ENCODE results near the gene APBA2.

The APBA2 gene

DNA sequence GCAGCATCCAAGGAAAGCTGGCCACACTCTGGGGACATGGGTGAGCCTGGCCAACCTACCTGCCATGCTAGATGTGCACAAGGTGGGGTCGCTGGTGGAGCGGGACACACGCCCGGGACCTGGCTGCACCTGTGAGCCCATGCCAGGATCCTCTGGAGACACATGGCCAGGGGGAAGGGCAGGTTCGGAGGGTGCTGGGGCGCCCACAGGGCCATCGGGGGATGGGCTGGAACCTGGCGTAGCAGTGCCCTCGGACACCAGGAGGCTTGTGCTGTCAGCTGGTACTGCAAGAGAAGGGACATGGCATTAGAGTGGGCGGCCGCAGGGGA, 240.4 kb downstream of the APBA2 start:
- Histone ChIP-seq H3K4me3 (ENCODE audit: low read depth, low read length) (no peak overlapping the region), H3K4me1 (ENCODE audit: control insufficient read depth, insufficient read depth, low read length) (no peaks in the 10 kb centered on the region), H3K27me3 (ENCODE audit: control insufficient read depth, insufficient read depth, low read length) (no peaks in the 10 kb centered on the region), H3K36me3 (ENCODE audit: control insufficient read depth, insufficient read depth, low read length) (no peaks in the 10 kb centered on the region), H3K9me3 (ENCODE audit: control insufficient read depth, insufficient read depth, low read length) (no peaks in the 10 kb centered on the region), H3K9ac (ENCODE audit: low read depth, low read length) (no peak overlapping the region)

DNA sequence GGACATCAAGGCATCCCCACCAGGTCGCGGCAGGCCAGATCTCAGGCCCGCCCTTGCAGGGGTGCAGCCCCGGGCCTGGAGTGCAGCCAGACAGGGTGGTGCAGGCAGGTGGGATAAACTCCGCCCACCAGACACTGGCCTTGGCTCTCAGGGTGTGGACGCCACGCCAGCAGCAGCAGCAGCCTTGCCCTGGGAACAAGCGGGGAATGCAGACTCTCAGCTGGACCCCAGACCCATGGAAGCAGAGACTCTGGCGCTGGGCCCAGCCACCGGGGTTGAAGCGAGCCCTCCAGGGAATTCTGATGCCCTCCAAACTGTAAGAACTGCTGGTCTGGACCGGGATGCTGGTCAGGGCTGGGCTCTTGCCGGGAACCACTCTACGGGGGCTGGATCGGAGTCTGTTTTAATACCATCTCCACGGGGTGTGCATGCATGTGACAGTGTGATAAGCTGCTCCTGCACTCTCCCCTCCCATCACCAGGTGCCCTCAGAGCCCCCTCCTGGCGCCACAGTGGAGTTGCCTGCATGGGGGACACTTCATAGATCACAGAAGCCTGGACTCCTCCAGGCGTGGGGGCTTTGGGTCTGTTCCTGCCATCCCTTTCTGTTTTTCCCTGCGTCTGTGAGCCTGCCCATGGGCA, 241.2 kb downstream of the APBA2 start:
- no peak overlapping the region for H3K4me3 ChIP-seq (ENCODE audit: low read depth, low read length)
- no peaks in the 10 kb centered on the region for H3K4me1 ChIP-seq (ENCODE audit: control insufficient read depth, insufficient read depth, low read length)
- H3K36me3 ChIP-seq (ENCODE audit: control insufficient read depth, insufficient read depth, low read length) = no peaks in the 10 kb centered on the region
- no peaks in the 10 kb centered on the region for H3K9me3 ChIP-seq (ENCODE audit: control insufficient read depth, insufficient read depth, low read length)
- H3K27me3 ChIP-seq (ENCODE audit: control insufficient read depth, insufficient read depth, low read length) = no peaks in the 10 kb centered on the region
- H3K9ac ChIP-seq (ENCODE audit: low read depth, low read length) = no peak overlapping the region

DNA sequence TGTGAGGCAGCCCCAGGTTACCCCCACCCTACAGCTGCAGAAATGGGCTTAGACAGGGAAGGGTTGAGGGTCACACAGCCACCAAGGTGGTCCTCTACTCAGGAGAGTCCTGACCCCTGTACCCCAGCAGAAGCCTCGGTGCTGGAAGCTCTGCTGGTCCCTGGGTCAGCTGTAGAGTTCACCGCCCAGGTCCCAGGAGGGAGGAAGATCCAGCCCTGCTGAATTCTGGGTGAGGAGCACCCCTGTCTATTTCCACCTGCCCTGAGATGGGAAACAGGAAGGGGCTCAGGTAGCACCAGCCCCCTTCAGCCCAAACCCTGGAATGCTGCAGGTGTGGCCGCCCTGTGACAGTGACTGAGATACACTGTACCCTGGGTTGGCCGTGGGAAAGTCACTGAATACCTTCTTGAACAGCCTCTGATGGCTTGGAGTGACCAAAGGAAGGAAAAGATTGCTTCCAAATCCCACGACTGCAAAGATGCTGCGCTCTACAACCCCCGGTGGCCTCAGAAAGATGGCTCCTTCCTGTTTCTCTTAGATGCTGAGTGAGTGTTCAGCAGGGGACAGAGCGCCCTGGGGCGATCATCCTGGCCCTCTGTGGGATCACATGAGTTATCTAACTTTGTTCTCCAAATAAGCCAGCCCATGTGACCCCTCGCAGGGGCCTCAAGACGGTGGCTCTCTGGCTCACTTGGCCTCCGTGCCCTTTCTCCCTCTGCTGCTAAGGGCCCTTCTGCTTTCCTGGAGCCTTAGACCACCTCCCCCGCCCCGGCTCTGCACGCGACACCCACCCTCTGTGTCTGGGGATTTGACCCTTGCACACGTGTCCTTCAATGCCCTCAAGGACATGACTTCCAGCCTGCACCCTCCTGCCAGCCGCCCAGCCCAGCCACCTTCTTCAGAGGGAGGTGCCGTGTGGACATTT, 242.0 kb downstream of the APBA2 start:
- Histone ChIP-seq H3K4me3 (ENCODE audit: low read depth, low read length) (no peak overlapping the region), H3K27me3 (ENCODE audit: control insufficient read depth, insufficient read depth, low read length) (no peaks in the 10 kb centered on the region), H3K4me1 (ENCODE audit: control insufficient read depth, insufficient read depth, low read length) (no peaks in the 10 kb centered on the region), H3K36me3 (ENCODE audit: control insufficient read depth, insufficient read depth, low read length) (no peaks in the 10 kb centered on the region), H3K9ac (ENCODE audit: low read depth, low read length) (no peak overlapping the region), H3K9me3 (ENCODE audit: control insufficient read depth, insufficient read depth, low read length) (no peaks in the 10 kb centered on the region)

DNA sequence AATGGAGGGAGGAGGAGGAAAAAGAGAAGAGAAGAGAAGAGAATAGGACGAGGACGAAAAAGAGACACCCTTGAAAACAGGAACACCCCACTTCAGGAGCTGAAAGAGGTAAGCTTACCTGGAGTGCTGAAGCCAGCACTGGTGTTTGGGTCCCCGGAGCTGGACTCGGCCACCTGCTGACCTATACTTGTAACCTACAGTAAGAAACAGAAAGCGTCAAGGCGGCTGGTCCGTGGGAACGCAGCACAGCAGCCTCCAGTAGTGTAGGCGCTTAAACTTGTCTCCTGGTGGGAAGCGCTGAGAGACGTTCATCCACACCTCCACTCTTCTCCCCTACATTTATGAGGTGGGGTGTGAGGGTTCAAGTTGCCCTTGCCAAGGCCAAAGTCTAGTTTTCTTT, 242.9 kb downstream of the APBA2 start:
- Histone ChIP-seq H3K9me3 (ENCODE audit: control insufficient read depth, insufficient read depth, low read length) (no peaks in the 10 kb centered on the region), H3K4me3 (ENCODE audit: low read depth, low read length) (no peak overlapping the region)

DNA sequence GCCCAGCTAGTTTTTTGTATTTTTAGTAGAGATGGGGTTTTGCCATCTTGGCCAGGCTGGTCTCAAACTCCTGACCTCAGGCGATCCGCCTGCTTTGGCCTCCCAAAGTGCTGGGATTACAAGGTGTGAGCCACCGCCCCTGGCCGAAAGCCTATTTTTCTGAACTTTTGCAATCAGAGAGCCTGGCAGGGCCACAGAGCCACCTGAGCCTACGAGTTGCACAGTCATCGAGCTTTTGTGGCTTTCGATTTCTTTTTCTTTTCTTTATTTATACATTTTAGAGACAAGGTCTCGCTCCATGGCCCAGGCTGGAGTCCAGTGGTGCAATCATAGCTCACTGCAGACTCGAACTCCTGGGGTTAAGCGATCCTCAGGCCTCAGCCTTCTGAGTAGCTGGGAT, 243.4 kb downstream of the APBA2 start:
- no peaks in the 10 kb centered on the region for H3K36me3 ChIP-seq (ENCODE audit: control insufficient read depth, insufficient read depth, low read length)
- H3K27me3 ChIP-seq (ENCODE audit: control insufficient read depth, insufficient read depth, low read length) = no peaks in the 10 kb centered on the region
- no peaks in the 10 kb centered on the region for H3K9me3 ChIP-seq (ENCODE audit: control insufficient read depth, insufficient read depth, low read length)
- no peak overlapping the region for H3K4me3 ChIP-seq (ENCODE audit: low read depth, low read length)
- H3K4me1 ChIP-seq (ENCODE audit: control insufficient read depth, insufficient read depth, low read length) = no peaks in the 10 kb centered on the region
- no peak overlapping the region for H3K9ac ChIP-seq (ENCODE audit: low read depth, low read length)

More for the DNA sequence above, 242.9 kb downstream of the APBA2 start:
- H3K36me3 ChIP-seq (ENCODE audit: control insufficient read depth, insufficient read depth, low read length) = no peaks in the 10 kb centered on the region
- H3K9ac ChIP-seq (ENCODE audit: low read depth, low read length) = no peak overlapping the region
- H3K27me3 ChIP-seq (ENCODE audit: control insufficient read depth, insufficient read depth, low read length) = no peaks in the 10 kb centered on the region
- no peaks in the 10 kb centered on the region for H3K4me1 ChIP-seq (ENCODE audit: control insufficient read depth, insufficient read depth, low read length)

DNA sequence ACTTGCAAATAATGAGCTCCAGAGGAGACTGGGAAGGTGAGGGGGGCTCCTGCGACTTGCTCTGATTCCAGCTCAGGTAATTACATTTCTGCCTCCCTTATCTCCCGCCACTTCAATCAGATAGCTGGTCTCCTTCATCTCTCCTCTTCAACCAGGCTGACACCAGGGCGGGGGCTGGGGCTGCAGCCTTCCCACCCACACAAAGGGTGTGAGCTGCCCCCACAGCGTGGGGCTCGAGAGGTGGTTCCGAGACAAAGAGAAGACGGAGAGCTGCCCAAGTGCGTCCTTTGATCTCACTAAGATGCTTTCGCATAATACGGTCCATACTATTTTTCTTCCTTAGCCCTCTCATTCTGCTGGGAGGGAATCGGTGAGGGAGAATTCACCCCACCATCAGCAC, 244.2 kb downstream of the APBA2 start:
- Histone ChIP-seq H3K36me3 (ENCODE audit: control insufficient read depth, insufficient read depth, low read length) (no peaks in the 10 kb centered on the region), H3K9me3 (ENCODE audit: control insufficient read depth, insufficient read depth, low read length) (no peaks in the 10 kb centered on the region), H3K4me1 (ENCODE audit: control insufficient read depth, insufficient read depth, low read length) (no peaks in the 10 kb centered on the region), H3K9ac (ENCODE audit: low read depth, low read length) (no peak overlapping the region), H3K4me3 (ENCODE audit: low read depth, low read length) (no peak overlapping the region), H3K27me3 (ENCODE audit: control insufficient read depth, insufficient read depth, low read length) (no peaks in the 10 kb centered on the region)

DNA sequence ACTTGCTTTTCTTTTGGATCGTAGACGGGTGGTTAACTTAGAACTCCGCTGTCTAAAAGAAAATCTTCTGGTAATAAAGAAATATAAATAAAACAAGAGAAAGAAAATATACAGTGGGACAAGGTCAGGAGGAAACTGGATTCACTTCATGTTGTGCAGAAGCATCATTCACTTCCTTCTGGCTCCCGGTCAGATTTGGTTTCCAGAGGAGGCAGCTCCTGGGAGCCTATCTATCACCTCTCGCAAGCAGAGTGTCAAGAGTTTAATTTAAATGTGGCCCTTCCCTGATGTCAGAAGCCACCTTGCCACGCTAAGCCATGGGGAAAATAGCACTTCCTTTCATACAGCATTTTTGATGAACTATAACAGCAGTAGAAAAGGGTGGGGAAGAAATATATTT, 244.7 kb downstream of the APBA2 start:
- H3K27me3 ChIP-seq (ENCODE audit: control insufficient read depth, insufficient read depth, low read length) = no peaks in the 10 kb centered on the region

DNA sequence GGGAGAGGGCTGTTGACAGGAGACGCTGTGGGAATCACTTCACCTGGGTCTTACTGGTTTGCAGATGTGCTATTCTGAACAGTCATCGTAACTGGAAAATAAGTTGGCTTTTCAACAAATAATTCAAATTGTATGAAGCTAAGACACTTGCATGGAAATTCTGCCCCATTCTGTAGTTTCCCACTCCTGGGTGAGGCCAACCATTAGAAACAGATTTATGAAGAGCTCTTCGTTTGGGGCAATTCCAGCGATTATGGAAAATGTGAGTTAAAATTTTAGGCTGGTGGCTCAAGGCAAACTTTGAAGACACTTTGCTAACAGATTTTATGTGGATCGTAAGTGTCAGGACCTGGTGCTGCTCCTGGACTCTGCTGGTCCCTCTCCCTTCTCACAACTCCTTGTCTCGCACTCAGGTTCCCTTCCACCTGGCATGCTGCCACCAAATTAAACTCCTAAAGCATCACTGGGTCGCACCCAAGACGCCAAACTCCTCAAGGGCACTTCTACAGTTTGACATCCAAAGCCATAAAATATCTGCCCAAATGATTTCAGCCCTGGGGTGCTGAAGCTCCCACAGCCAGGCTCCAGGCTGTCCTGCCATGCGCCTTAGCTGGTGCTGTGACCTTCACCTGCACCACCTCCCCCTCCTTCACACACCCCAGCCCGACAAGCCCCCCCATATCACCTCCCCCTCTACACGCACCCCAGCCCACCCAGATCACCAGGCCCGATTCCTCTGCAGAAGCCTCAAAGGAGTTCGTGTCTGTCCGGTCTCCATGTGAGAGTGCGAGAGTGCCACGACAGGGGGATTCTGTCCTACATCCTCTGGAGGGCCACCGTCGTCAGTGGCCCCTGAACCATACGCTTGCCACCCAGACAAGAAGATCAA, 245.4 kb downstream of the APBA2 start:
- Histone ChIP-seq H3K4me3 (ENCODE audit: low read depth, low read length) (no peak overlapping the region), H3K36me3 (ENCODE audit: control insufficient read depth, insufficient read depth, low read length) (no peaks in the 10 kb centered on the region), H3K4me1 (ENCODE audit: control insufficient read depth, insufficient read depth, low read length) (no peaks in the 10 kb centered on the region), H3K27me3 (ENCODE audit: control insufficient read depth, insufficient read depth, low read length) (no peaks in the 10 kb centered on the region), H3K9ac (ENCODE audit: low read depth, low read length) (no peak overlapping the region), H3K9me3 (ENCODE audit: control insufficient read depth, insufficient read depth, low read length) (no peaks in the 10 kb centered on the region)

More for the DNA sequence above, 244.7 kb downstream of the APBA2 start:
- Histone ChIP-seq H3K9ac (ENCODE audit: low read depth, low read length) (no peak overlapping the region), H3K4me3 (ENCODE audit: low read depth, low read length) (no peak overlapping the region), H3K9me3 (ENCODE audit: control insufficient read depth, insufficient read depth, low read length) (no peaks in the 10 kb centered on the region), H3K36me3 (ENCODE audit: control insufficient read depth, insufficient read depth, low read length) (no peaks in the 10 kb centered on the region), H3K4me1 (ENCODE audit: control insufficient read depth, insufficient read depth, low read length) (no peaks in the 10 kb centered on the region)

DNA sequence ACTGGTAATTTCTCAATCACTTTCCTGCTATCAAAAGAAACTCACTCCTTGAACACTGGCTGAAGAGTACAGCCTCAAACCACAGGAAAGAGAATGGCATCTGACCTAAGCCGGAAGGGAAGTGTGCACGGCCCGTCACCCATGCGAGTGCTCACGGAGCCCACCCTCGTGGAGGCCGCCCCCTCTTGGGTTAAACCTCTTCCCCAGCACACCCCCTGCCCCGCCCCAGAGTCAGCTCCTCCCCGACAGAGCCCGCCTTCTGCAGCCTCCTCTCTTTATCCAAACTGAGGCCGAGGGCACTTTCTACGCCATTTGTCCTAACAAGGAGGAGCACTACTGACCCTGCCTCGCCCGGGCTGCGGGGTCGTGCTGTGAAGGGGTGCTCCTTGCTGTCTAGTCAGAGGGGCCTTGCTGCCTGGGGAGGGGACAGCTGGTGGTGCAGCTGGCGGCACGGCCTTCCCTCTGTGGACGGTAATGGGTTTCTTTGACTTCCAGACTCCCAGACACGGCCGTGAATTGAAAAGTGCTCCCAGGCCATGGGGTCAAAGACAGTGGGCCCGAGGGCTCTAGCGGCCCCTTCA, 246.2 kb downstream of the APBA2 start:
- no peaks in the 10 kb centered on the region for H3K4me1 ChIP-seq (ENCODE audit: control insufficient read depth, insufficient read depth, low read length)
- H3K9ac ChIP-seq (ENCODE audit: low read depth, low read length) = no peak overlapping the region
- no peaks in the 10 kb centered on the region for H3K36me3 ChIP-seq (ENCODE audit: control insufficient read depth, insufficient read depth, low read length)
- H3K4me3 ChIP-seq (ENCODE audit: low read depth, low read length) = no peak overlapping the region
- no peaks in the 10 kb centered on the region for H3K27me3 ChIP-seq (ENCODE audit: control insufficient read depth, insufficient read depth, low read length)
- H3K9me3 ChIP-seq (ENCODE audit: control insufficient read depth, insufficient read depth, low read length) = no peaks in the 10 kb centered on the region

DNA sequence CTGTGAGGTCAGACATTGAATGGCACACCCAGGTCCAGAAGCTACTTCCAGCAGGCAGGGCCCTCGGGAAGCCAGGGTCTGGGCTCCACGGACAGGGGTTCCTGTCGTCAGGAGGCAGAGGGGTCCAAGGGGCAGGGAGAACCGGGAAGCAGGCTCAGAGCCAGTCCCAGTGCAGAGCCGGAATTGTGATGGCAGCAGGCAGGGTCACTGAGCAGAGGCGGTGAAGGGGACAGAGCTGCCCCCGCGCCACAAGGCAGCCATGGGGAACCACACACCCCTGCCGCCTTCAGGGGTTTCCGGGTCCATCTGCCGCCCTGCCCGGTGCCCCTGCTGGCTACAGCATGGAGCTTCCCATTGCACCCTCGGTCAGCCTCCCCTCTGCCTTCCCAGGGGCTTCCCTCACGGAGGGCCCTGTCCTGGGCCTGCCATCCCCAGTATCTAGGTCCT, 247.0 kb downstream of the APBA2 start:
- Histone ChIP-seq H3K4me1 (ENCODE audit: control insufficient read depth, insufficient read depth, low read length) (no peaks in the 10 kb centered on the region), H3K4me3 (ENCODE audit: low read depth, low read length) (no peak overlapping the region), H3K9ac (ENCODE audit: low read depth, low read length) (no peak overlapping the region)

DNA sequence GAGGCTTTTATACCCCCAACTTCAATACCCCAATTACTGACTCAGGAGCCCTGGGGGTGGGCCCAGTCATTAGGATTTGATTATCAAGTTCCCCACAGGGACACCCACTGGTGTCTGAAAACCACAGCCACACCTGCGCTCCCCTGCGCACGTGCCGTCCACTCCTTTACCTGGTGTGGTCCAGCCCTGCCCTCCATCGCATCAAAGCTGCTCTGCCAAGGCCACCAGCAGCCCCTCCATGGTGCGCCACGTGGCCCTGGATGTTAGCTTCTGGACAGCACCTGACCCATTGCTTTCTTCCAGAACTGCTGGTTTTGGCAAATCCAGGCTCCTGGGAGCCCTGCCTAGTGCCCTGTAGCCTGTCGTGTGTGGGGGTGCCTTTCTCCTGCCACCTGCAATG, 247.5 kb downstream of the APBA2 start:
- H3K4me1 ChIP-seq (ENCODE audit: control insufficient read depth, insufficient read depth, low read length) = no peaks in the 10 kb centered on the region
- H3K4me3 ChIP-seq (ENCODE audit: low read depth, low read length) = no peak overlapping the region
- H3K9me3 ChIP-seq (ENCODE audit: control insufficient read depth, insufficient read depth, low read length) = no peaks in the 10 kb centered on the region
- no peak overlapping the region for H3K9ac ChIP-seq (ENCODE audit: low read depth, low read length)
- no peaks in the 10 kb centered on the region for H3K27me3 ChIP-seq (ENCODE audit: control insufficient read depth, insufficient read depth, low read length)
- no peaks in the 10 kb centered on the region for H3K36me3 ChIP-seq (ENCODE audit: control insufficient read depth, insufficient read depth, low read length)

More for the DNA sequence above, 247.0 kb downstream of the APBA2 start:
- H3K27me3 ChIP-seq (ENCODE audit: control insufficient read depth, insufficient read depth, low read length) = no peaks in the 10 kb centered on the region
- H3K9me3 ChIP-seq (ENCODE audit: control insufficient read depth, insufficient read depth, low read length) = no peaks in the 10 kb centered on the region
- no peaks in the 10 kb centered on the region for H3K36me3 ChIP-seq (ENCODE audit: control insufficient read depth, insufficient read depth, low read length)

Measured in iPS-15b (cell line).